Measurements from ENCODE around the gene EPS8L2.

DNA sequence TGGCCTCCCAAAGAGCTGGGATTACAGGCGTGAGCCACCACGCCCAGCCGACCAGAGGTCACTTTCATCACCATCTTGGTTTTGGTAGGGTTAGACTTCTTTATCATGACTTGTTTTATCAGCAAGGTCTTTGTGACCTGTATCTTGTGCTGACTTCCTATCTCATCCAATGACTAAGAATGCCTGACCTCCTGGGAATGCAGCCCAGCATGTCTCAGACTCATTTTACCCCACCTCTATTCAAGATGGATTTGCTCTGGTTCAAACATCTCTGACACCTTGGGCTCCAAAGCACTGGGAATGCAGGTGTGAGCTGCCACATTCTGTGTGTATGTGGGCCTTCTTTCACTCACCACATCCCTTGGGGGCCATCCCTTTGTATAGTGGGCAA is 36.1 kb downstream of the EPS8L2 start:
- TF ChIP-seq RAD21 (IDR thresholded peaks at IDR 0.05; ENCODE audit: low read length) (no peak), POLR2A (IDR thresholded peaks at IDR 0.05; ENCODE audit: low read depth, low read length) (no peak)
- TF ChIP-seq, protein P1, sequence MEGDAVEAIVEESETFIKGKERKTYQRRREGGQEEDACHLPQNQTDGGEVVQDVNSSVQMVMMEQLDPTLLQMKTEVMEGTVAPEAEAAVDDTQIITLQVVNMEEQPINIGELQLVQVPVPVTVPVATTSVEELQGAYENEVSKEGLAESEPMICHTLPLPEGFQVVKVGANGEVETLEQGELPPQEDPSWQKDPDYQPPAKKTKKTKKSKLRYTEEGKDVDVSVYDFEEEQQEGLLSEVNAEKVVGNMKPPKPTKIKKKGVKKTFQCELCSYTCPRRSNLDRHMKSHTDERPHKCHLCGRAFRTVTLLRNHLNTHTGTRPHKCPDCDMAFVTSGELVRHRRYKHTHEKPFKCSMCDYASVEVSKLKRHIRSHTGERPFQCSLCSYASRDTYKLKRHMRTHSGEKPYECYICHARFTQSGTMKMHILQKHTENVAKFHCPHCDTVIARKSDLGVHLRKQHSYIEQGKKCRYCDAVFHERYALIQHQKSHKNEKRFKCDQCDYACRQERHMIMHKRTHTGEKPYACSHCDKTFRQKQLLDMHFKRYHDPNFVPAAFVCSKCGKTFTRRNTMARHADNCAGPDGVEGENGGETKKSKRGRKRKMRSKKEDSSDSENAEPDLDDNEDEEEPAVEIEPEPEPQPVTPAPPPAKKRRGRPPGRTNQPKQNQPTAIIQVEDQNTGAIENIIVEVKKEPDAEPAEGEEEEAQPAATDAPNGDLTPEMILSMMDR (conservative IDR thresholded peaks at IDR 0.05; ENCODE audit: low read depth, low read length): no peak
